Measurements from ENCODE around the gene SLC9A1.
"Not testable (repeated sequence)": the region's sequence is repeated elsewhere in the genome, so short reads cannot be mapped to it uniquely, and the experiment has no call there.

The SLC9A1 gene

GRCh38 chr1:27179979-27180378, 25.1 kb upstream of the SLC9A1 start:
- no peak for DNase-seq (ENCODE audit: extremely low spot score)
- POLR2A ChIA-PET = no interaction called here
- TF ChIP-seq CTBP1 (IDR thresholded peaks at IDR 0.05; ENCODE audit: borderline replicate concordance) (no peak), ZNF384 (IDR thresholded peaks at IDR 0.05) (no peak), FOXM1 (IDR thresholded peaks at IDR 0.05; ENCODE audit: borderline replicate concordance) (no peak), SP1 (IDR thresholded peaks at IDR 0.05) (no peak), BHLHE40 (IDR thresholded peaks at IDR 0.05; ENCODE audit: borderline replicate concordance) (no peak), HDGF (IDR thresholded peaks at IDR 0.05; ENCODE audit: borderline replicate concordance) (no peak), ARNT (IDR thresholded peaks at IDR 0.05) (no peak), ELF4 (IDR thresholded peaks at IDR 0.05) (no peak), FOXK2 (IDR thresholded peaks at IDR 0.05) (no peak), L3MBTL2 (conservative IDR thresholded peaks at IDR 0.05) (no peak), LEF1 (IDR thresholded peaks at IDR 0.05; ENCODE audit: borderline replicate concordance) (no peak), TARDBP (IDR thresholded peaks at IDR 0.05) (no peak), FOXA1 (IDR thresholded peaks at IDR 0.05) (no peak)
- TF ChIP-seq, protein P1, sequence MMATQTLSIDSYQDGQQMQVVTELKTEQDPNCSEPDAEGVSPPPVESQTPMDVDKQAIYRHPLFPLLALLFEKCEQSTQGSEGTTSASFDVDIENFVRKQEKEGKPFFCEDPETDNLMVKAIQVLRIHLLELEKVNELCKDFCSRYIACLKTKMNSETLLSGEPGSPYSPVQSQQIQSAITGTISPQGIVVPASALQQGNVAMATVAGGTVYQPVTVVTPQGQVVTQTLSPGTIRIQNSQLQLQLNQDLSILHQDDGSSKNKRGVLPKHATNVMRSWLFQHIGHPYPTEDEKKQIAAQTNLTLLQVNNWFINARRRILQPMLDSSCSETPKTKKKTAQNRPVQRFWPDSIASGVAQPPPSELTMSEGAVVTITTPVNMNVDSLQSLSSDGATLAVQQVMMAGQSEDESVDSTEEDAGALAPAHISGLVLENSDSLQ (IDR thresholded peaks at IDR 0.05) = no peak
- CTCF ChIA-PET = no interaction called here

- TF ChIP-seq ELF4 (IDR thresholded peaks at IDR 0.05) (no peak), SUZ12 (IDR thresholded peaks at IDR 0.05) (no peak), ARNT (IDR thresholded peaks at IDR 0.05) (no peak), FOXA1 (IDR thresholded peaks at IDR 0.05) (no peak), CTBP1 (IDR thresholded peaks at IDR 0.05; ENCODE audit: borderline replicate concordance) (no peak), TARDBP (IDR thresholded peaks at IDR 0.05) (no peak), FOXK2 (IDR thresholded peaks at IDR 0.05) (no peak), LEF1 (IDR thresholded peaks at IDR 0.05; ENCODE audit: borderline replicate concordance) (no peak), SP1 (IDR thresholded peaks at IDR 0.05) (no peak), HDGF (IDR thresholded peaks at IDR 0.05; ENCODE audit: borderline replicate concordance) (no peak), ZNF384 (IDR thresholded peaks at IDR 0.05) (no peak), FOXM1 (IDR thresholded peaks at IDR 0.05; ENCODE audit: borderline replicate concordance) (no peak), BHLHE40 (IDR thresholded peaks at IDR 0.05; ENCODE audit: borderline replicate concordance) (no peak), L3MBTL2 (conservative IDR thresholded peaks at IDR 0.05) (no peak)
- CTCF ChIA-PET = no interaction called here
- POLR2A ChIA-PET = no interaction called here
- no peak for DNase-seq (ENCODE audit: extremely low spot score)
These were observed 24.5 kb upstream of the SLC9A1 start for GRCh38 chr1:27179379-27179778.

DNA sequence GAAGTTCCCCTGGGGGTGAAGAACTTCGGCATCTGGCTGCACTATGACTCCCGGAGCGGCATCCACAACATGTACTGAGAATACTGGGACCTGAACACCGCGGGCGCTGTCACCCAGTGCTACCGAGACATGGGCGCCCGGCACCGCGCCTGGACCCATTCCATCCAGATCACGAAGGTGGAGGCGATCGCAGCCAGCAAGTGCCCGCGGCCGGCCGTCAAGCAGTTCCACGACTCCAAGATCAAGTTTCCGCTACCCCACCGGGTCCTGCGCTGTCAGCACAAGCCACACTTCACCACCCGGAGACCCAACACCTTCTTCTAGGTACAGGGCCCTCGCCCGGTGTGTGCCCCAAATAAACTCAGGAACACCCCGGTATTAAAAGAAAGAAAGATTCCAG, 22.0 kb upstream of the SLC9A1 start:
- ChIA-PET POLR2A (no interaction called here), CTCF (no interaction called here)
- TF ChIP-seq, protein P1 (IDR thresholded peaks at IDR 0.05) = no peak
- no peak for TF ChIP-seq TARDBP (IDR thresholded peaks at IDR 0.05)
- DNase-seq (ENCODE audit: extremely low spot score) = no peak

- TF ChIP-seq FOXA1 (IDR thresholded peaks at IDR 0.05) (no peak), FOXK2 (IDR thresholded peaks at IDR 0.05) (no peak), CTBP1 (IDR thresholded peaks at IDR 0.05; ENCODE audit: borderline replicate concordance) (no peak), NFRKB (IDR thresholded peaks at IDR 0.05) (no peak), FOXM1 (IDR thresholded peaks at IDR 0.05; ENCODE audit: borderline replicate concordance) (no peak), LEF1 (IDR thresholded peaks at IDR 0.05; ENCODE audit: borderline replicate concordance) (no peak), L3MBTL2 (conservative IDR thresholded peaks at IDR 0.05) (no peak), HDGF (IDR thresholded peaks at IDR 0.05; ENCODE audit: borderline replicate concordance) (no peak), SP1 (IDR thresholded peaks at IDR 0.05) (no peak), ZNF384 (IDR thresholded peaks at IDR 0.05) (no peak), SUZ12 (IDR thresholded peaks at IDR 0.05) (no peak), BHLHE40 (IDR thresholded peaks at IDR 0.05; ENCODE audit: borderline replicate concordance) (no peak), ARNT (IDR thresholded peaks at IDR 0.05) (no peak), ELF4 (IDR thresholded peaks at IDR 0.05) (no peak), TARDBP (IDR thresholded peaks at IDR 0.05) (no peak)
- TF ChIP-seq, protein P1 (IDR thresholded peaks at IDR 0.05) = no peak
- no peak for DNase-seq (ENCODE audit: extremely low spot score)
- ChIA-PET CTCF (no interaction called here), POLR2A (no interaction called here)
These were observed 21.4 kb upstream of the SLC9A1 start for GRCh38 chr1:27176323-27176722.

- CTCF ChIA-PET; POLR2A ChIA-PET; DNase-seq (ENCODE audit: extremely low spot score): not testable (repeated sequence)
These were observed 18.1 kb upstream of the SLC9A1 start for GRCh38 chr1:27172992-27173391.

DNA sequence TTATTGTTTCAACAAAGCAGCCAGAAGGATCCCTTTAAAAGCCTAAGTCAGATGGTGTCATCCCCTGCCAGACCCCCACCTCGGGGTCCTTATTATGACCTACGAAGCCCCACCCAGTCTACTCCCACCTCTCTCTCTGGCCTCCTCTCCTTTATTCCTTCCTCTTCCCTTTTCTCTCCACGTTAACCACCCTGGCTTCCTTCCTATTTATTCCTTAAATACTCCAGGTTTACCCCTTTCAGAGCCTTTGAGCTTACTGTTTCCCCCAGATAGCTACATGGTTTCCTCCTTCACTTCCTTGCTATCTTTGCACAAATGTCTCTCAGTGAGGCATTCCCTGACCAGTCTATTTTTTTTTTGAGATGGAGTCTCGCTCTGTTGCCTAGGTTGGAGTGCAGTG, 12.0 kb upstream of the SLC9A1 start:
- POLR2A ChIA-PET = interaction anchor here (0.6 kb wide), 1 partner anchor 12 kb away, joined by 3 read pairs; the partner anchor contains the start of gene SLC9A1
- DNase-seq (ENCODE audit: extremely low spot score) = no peak
- CTCF ChIA-PET = interaction anchor here (0.7 kb wide), 1 partner anchor 33 kb away, joined by 6 read pairs; no protein-coding TSS in a partner anchor
- TF ChIP-seq NFRKB (IDR thresholded peaks at IDR 0.05) (no peak), SP1 (IDR thresholded peaks at IDR 0.05) (no peak), FOXA1 (IDR thresholded peaks at IDR 0.05) (no peak), ELF4 (IDR thresholded peaks at IDR 0.05) (no peak)

DNA sequence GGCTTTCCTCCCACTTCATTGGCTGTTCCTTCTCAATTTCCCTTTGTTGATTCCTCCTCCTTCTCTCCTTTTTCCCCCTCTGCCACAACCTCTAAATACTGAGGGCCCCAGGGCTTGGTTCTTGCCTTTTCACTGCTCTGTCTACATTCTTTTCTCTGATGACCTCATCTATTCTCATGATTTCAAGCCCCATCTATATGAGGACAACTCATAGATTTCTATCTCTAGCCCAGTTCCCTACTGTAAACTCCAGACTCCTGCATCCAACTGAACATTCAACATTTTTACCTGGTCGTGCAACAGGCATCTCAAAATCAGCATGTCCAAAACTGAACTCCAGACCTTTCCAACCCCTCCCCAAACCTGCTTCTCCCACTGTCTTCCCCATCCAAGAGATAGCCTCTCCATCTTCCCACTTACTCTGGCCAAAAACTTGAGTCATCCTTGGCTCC, 11.5 kb upstream of the SLC9A1 start:
- ChIA-PET POLR2A (no interaction called here), CTCF (interaction anchor here (0.7 kb wide), 1 partner anchor 33 kb away, joined by 6 read pairs; no protein-coding TSS in a partner anchor)
- no peak for TF ChIP-seq SP1 (IDR thresholded peaks at IDR 0.05)
- no peak for TF ChIP-seq HDGF (IDR thresholded peaks at IDR 0.05; ENCODE audit: borderline replicate concordance)
- no peak for TF ChIP-seq BHLHE40 (IDR thresholded peaks at IDR 0.05; ENCODE audit: borderline replicate concordance)
- no peak for TF ChIP-seq NFRKB (IDR thresholded peaks at IDR 0.05)
- no peak for TF ChIP-seq FOXM1 (IDR thresholded peaks at IDR 0.05; ENCODE audit: borderline replicate concordance)
- no peak for TF ChIP-seq ZNF384 (IDR thresholded peaks at IDR 0.05)
- no peak for TF ChIP-seq FOXA1 (IDR thresholded peaks at IDR 0.05)
- TF ChIP-seq FOXK2 (IDR thresholded peaks at IDR 0.05) = no peak
- TF ChIP-seq ARNT (IDR thresholded peaks at IDR 0.05) = no peak
- TF ChIP-seq CTBP1 (IDR thresholded peaks at IDR 0.05; ENCODE audit: borderline replicate concordance) = no peak
- TF ChIP-seq, protein P1 (IDR thresholded peaks at IDR 0.05) = no peak
- TF ChIP-seq LEF1 (IDR thresholded peaks at IDR 0.05; ENCODE audit: borderline replicate concordance) = no peak
- TF ChIP-seq SUZ12 (IDR thresholded peaks at IDR 0.05) = no peak
- TF ChIP-seq L3MBTL2 (conservative IDR thresholded peaks at IDR 0.05) = no peak
- no peak for TF ChIP-seq ELF4 (IDR thresholded peaks at IDR 0.05)
- no peak for TF ChIP-seq TARDBP (IDR thresholded peaks at IDR 0.05)
- DNase-seq (ENCODE audit: extremely low spot score) = no peak

All from HEK293T (cell line).